GM19397 (cell line): ENCODE data around the gene MRPL22.
"Not testable (repeated sequence)": the region's sequence is repeated elsewhere in the genome, so short reads cannot be mapped to it uniquely, and the experiment has no call there.

Source experiments
- ATAC-seq: cut with Tn5 transposase; IDR thresholded peaks from one replicate; pipeline ENCODE4 v1.9.1; 2021; ENCODE audit warnings: mild to moderate bottlenecking, moderate library complexity; ENCODE audit not compliant: unreplicated experiment

MRPL22 gene

DNA sequence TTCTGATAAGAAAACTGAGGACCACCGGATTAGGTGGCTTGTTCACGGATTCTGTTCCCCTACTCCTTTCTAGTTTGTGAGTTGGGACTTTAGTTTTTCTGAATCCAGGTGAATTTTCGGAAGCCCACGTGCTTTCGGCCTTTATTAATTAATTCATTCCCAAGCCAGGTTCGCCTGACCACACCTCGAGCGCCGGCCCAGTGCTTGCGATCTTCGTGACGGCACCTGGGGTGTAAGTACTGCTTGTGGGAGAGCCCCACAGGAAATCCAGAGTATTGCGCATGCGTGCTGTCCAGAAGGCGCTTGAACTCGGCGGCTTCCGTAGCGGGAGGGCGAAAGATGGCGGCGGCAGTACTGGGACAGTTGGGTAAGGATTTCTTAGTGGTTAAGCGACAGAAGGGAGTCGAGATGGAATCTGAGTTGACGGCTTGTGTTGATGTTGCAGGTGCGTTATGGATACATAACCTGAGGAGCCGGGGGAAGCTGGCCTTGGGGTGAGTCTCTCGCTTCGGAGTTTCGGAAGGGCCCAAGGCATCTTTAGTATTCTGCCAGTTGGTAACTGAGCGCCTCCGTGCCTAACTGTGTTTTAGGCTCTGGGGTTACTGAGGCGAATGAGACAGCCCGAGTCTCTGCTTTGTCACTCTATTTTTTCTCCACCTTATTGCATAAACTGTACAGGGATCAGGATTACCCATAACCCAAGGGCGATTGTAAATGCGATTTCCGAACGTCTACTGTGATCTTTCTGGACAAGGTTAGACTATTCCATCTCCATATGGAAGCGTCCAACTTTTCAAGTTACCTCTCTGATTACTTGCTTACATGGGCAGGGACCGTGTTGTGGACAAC is at the start of gene MRPL22:
Gene MRPL22 (plus strand): TSS at position 302 of the 849 bp plus-strand sequence. CDS start 38 bp downstream, at position 340.
- peak; percentile 40 for ATAC-seq

DNA sequence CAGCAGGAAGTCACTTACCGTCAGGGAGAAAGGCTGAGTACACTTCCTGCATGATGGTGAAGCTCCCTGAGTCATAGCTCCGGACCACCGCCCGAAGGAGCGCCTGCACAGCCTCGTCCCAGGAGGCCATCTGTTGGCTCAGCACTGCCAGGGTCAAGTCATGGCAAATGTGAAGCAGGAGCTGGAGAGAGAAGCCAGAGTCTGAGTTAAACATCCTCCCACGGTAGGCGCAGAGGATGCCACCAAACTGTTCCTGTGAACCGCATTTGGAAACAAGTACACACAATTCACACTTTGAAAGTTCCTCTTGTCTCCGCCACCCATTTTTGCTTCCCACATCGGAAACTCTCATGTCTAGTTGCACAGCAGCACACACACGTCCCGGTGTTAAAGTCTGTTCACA is 48.5 kb upstream of the MRPL22 start:
- no peak for ATAC-seq

DNA sequence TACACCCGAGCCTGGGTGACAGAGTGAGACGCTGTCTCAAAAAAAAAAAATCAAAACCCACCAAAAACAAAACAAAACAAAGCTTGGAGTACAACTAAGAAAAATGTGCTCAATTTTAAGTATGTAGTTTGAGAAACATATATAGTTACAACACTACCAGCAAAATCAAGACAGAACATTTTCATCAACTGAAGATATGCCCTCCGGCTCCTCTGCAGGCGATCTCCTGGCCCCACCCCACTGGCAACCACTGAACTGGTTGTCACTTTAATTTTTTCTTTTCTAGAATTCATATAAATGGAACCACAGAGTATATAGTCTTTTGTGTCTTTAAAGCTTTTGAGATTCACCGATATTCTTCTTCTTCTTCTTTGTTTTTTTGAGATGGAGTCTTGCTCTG is 47.5 kb upstream of the MRPL22 start:
- ATAC-seq, result no peak

DNA sequence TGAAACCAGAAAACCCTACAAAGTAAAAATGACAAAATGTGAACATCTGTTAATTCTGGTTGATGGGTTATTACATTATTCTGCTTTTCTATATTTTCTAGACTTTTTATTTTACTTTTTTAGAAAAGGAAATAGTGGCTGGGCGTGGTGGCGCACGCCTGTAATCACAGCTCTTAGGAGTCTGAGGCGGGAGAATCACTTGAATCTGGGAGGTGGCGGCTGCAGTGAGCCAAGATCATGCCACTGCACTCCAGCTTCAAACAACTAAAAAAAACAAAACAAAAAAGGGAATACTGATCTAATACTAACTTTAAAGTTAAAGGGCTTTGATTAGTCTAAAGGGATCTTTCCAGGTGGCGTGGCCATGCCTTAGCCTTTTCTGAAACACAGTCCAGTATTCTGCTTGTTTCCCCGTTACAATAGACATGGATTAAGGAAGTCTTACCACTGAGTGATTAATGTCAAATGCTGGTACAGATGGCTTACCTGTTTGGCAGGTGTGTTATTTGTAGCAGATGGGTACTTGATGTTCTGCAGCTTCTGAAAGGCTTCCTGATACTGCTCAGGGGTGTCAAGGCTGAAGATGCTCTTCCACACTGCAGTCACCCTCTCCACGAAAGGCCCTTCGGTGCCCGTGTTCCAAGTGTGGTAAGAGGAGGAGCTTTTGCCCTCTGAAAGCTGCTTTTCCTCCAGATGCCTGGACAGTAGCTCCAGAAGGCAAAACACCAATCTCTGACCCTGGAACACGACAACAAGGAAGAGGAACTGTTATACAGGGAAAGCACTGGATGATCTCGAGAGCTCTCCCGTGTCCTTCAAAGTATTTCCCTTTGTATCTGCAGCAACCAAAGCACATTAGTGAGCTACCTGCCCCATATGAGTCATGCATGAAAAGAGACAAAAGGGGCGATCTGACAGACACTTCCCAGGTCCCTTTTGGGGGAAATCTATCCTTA is 45.0 kb upstream of the MRPL22 start:
- no peak for ATAC-seq

DNA sequence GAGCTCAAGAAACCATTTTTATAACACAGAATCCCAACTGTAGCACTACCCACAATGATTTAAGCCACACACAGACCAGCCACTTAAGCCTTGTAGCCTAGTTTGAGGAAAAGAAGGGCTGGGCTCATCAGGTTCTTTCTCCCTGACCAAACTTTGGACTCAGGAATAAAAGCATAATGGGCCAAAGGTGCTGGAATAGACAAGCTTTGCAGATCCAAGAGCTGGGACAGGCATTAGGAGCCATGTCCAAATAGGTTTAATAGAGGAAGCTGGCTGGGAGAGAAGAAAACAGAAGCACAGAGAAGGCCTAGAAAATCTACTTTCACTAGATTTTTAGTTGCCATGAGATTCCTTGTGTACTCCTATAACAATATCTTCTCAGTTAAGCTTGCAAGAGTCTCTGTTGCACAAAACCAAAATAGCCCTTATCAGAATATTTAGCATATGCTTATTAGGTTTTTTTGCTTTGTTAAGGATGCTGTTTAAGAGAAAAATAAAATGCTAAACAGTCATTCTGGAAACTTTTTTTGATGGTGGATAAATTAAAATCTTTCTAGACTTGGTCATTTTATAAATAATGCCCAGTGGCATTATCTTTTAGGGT is 44.2 kb upstream of the MRPL22 start:
- no peak for ATAC-seq

DNA sequence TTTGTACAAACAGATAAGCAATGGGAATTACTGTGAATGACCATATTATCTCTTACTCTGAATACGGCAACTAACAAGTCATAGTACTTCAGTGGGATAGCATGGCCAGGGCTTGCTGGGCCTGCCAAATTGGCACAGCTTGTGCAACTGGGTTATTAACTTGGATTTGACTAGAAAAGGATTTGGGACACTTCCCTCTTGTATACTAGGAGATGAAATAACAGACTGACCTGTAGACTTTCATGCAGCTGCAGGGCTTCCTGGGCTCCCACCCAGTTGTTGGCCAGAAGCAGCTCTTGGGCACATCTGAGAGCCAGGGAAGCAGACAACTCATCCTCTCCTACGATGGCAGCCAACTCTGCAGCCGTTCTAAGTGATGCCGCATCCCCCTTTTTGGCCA is 42.7 kb upstream of the MRPL22 start:
- no peak for ATAC-seq

DNA sequence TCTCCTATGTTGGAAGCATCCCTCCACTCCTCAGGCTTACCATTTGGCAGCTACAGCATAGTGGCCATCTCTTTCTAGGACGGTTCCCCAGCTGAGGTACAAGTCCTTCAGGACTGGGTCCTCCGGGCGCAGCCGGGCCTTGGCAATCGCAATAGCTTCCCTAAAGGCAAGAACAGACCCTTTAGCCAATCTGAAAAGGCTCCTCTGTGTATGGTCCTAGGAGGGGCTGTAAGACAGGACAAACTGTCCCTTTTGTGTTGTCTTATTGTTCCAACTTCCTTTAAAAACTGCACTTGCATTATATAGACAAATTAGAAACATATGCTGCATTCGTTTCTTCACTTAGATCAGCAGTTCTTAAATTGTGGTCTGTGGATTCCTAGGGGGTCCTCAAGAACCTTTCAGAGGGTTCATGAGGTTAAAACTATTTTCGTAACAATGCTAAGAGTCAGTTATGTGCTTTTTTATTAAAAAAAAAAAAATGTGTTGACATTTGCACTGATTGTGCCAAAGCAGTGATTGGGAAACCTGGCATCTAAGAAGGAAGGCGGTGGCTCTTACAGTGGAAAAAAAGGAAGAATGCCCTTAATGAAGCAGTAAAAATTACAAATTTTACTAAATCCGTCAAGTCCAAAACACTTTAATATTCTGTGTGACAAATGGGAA is 41.6 kb upstream of the MRPL22 start:
- ATAC-seq, result no peak

DNA sequence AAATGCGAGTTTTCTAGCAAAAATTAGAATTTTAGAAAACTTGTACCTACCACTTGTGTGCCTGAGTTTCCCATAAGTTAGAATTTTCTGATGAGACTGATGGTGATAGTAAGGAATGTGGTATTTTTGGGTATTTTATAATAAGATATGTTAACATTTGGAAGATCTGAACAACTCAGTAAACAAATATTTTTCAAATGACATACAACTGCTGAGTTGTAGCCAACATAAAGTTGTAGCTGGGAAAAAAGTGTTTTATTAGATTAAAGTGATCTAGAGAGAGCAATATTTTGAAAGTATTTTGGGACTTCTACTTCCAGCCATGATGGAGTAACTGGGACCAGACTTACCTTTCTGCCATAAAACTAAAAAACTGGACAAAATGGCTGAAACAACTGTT is 40.8 kb upstream of the MRPL22 start:
- ATAC-seq, result no peak

DNA sequence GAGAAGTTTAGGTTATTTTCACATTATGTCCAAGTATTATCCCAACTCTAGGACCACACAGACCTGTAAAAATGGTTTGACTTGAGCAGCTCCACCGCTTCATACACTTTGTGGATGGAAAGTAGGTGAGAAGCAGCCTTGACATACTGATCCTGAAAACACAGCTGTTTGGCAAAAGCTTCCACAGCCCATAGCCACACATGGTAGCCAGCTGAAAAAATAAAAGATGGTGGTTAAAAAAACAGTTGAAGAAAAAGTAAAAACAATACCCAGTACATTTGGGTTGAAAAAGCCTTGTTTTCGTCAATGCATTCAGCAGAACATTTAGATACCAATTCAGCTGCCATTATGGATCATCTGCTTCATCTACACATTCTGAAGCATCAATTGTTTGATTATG is 39.6 kb upstream of the MRPL22 start:
- no peak for ATAC-seq

DNA sequence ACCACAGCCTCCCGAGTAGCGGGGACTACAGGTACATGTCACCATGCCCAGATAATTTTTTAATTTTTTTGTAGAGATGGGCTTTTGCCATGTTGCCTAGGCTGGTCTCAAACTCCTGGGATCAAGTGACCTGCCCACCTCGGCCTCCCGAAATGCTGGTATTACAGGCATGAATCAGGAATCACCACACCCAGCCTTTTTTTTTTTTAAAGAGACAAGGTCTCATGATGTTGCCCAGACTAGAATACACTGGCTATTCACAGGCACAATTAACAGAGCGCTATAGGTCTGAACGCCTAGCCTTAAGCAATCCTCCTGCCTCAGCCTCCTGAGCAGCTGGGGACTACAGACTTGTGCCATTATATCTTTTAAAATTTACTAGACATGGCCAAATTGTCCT is 39.0 kb upstream of the MRPL22 start:
- ATAC-seq, result no peak

DNA sequence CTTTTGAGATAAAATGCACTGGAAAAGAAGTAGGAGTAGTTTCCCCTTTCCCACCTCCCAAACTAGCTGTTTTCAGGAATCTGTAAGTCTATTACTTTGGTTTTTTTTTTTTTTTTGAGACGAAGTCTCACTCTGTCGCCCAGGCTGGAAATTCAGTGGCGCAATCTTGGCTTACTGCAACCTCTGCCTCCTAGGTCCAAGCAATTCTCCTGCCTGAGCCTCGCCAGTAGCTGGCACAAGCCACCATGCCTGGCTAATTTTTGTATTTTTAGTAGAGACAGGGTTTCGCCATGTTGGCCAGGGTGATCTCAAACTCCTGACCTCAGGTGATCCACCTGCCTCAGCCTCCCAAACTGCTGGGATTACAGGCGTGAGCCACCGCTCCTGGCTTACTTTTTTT is 35.3 kb upstream of the MRPL22 start:
- ATAC-seq, result not testable (repeated sequence)

DNA sequence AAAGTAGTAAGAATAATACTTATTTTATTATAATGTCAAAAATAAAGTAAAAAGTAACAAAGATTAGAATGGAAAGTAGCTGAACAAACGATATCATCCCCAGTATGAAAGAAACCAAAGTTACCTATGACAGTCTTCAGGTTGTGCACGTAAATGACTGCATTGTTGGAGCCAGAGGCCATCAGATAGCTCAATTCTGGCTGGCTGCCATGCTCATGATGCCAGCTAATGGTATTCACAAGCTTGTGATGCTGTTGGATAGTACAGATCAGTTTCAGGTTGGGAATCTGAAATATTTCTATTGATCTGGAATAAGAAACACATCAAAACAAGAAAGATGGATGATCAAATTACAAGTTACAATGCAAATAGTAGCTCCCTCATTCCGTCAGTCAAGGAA is 24.0 kb upstream of the MRPL22 start:
- ATAC-seq, result no peak

DNA sequence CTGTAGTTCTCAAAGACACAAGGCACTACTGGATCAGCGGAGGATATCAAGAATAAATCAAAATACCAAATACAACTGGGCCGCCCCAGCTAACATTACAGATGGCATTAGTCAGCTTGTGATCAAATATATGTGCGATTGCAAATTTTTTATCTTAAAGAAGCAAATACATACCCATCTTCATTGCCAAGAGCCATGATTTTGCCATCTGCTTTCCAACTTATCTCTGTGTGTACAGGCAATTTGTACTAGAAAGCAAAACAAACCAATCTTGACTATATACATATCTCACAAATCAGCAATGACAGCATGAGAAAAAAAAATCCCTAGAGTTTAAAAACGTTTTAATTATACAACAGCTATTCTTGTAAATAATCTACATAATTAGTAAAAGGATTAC is 23.1 kb upstream of the MRPL22 start:
- no peak for ATAC-seq

DNA sequence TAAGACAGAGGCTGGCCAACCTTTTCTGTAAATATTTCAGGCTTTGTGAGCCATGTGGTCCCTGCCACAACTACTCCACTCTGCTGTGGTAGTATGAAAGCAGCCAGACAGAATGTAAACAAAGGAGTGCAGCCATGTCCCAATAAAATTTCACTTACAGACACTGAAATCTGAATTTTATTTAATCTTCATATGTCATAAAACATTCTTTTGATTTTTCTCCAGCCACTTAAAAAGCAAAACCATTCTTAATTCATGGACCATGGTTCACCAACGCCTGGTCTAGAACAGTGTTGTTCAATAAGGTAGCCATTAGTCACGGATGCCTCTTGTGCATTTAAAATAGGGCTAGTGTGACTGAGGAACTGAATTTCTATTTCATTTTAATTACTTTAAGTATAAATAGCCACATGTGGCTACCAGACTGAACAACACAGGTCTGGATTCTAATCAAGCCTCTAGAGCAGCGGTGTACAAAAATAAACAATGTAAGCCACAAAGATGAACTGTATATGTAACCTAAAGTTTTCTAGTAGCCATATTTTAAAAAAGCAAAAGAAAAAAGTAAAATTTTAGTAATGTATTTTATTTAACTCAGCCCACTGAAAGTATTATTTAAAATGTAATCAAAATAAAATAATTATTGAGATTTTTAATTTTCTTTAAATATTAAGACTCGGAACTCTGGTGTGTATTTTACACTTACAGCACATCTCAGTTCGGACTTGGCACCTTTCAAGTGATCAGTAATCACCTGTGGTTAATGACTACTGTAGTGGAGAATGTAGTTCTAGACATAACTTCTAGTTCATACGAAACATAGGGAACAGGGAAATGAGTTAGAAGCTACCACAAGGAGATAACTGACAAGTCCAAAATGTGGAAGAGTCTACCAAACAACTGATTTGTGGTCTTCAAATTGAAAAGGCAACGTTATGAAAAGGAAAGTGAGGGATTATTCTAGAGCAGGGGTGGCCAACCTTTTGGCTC is 17.1 kb upstream of the MRPL22 start:
- no peak for ATAC-seq

DNA sequence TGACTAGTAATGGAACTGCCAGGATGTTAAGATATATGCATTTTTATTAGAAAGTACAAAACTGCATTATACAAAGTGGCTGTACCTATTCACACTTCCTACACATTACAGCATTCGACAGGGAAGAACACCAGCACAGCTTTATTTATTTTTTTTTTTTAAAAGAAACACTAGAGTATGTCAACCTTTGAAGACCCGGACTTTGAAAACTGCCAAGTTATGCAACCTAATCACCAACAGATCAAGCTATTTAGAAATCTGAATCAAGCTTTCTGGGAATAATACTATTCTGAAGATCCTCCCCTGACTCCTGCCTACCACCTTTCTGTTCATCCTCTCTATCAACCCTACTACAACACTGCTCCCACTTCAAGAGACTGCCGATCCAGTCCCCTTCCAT is 7.3 kb upstream of the MRPL22 start:
- no peak for ATAC-seq

DNA sequence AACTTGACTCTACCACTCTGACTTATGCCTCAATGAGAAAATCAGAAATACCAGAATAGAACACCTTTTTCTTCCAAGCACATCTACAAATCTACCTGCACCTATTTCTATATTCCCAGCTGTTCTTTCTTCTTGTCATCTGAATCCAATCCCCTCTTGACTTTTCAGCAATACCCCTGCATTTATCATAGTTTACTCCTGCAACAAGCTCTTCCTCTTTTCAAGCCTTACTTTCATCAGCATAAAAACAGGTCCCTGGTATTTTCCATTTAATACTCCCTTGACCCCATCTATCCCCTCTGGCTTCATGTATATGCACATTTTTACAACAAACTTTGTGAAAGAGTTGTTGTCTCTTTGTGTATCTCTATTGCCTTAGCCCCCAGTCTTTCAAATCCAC is 6.0 kb upstream of the MRPL22 start:
- no peak for ATAC-seq

DNA sequence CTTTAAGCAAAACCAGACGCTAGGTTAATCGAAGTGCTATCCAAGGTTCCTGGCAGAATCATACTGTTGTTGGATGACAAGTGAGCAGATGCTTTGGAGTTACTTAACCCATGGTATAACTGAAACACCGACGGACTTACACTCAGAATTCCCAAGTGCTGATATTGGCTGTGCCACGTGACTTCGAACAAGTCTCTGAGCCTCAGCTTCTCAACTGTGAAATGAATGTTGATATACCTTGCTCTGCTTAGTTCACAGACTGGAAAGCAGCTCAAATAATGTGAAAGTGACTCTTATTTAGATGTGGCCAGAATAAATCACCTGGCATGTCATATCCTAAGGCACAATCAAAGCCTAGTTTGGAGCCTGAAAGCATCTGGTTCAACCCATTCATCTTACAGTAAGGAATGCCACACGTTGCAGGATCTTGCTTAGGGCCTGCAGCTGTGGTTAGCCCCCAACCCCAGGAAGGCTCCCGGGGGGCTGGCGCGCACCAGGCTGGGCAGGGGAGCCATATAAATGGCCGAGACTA is 3.6 kb upstream of the MRPL22 start:
- no peak for ATAC-seq

DNA sequence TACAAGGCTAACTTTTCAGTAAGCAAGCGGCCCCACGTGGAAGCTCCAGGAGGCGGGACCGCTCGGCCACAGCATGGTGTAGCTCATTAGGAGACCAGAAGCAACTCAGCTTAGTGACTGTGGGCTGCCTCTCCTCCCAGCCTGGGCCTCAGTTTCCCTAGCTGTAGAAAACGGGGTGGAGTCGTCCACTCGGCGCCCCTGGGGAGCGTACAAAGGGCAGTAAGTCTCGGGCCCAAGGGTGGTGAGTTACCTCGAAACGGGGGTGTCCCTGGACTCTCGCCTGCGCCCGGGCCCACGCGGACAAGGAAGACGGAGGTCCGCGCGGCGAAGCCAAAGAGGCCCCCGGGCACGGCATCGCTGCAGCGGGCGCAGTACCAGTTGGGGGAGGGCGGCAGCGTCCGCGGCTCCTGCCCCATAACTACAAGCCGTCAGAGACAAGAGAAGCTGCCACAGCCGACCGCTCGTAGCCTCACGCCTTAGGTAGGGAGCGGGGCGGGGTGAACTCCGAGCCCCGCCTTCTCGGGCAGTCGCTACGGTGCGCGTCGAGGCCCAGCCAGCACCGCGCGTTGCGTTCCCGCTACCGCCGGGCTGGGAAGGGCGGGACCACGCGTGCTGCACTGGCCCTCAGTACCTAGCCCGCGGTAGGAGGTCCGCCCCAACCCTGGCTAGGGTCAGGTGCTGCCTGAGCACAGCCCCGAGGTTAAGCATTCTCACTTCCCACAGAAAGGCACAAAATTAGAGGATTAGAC is 3.0 kb upstream of the MRPL22 start, which contains the start of gene GEMIN5:
Gene GEMIN5 (minus strand): TSS at position 494 of the 749 bp plus-strand sequence. CDS start 78 bp downstream, at position 416.
- ATAC-seq, result peak; percentile 90

DNA sequence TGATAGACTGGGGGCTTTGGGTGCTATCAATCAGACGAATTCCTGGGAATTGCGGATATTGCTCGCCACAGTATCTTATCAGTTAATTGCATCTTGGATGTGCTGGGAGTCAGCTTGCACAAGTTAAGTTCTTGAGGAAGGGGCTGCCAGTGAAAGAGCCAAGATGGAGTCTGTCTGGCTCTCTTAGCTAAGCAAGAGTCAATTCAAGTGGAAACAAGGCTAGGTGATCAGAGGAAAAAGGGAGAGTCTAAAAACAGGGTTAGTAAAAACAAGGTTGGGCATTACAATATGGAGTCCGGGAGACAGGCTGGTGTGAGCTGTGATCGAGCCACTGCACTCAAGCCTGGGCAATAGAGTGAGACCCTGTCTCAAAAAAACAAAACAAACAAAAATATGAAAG is 1.5 kb upstream of the MRPL22 start:
- ATAC-seq, result not testable (repeated sequence)
